GM19023 (cell line): ENCODE data around the gene FBXO21.
"Not testable (repeated sequence)": the region's sequence is repeated elsewhere in the genome, so short reads cannot be mapped to it uniquely, and the experiment has no call there.

Experiments used
- ATAC-seq: cut with Tn5 transposase; IDR thresholded peaks from one replicate; pipeline ENCODE4 v1.9.1; 2021; ENCODE audit warnings: mild to moderate bottlenecking, moderate library complexity; ENCODE audit not compliant: unreplicated experiment

Gene FBXO21

GRCh38 chr12:117190210-117190781 lies at the start of gene FBXO21:
TSS of gene FBXO21 (minus strand) at chr12:117190470. CDS start at chr12:117190456, 14 bp downstream.
- peak; percentile 92 for ATAC-seq

GRCh38 chr12:117236456-117237001 lies 46.3 kb upstream of the FBXO21 start:
- no peak for ATAC-seq

DNA sequence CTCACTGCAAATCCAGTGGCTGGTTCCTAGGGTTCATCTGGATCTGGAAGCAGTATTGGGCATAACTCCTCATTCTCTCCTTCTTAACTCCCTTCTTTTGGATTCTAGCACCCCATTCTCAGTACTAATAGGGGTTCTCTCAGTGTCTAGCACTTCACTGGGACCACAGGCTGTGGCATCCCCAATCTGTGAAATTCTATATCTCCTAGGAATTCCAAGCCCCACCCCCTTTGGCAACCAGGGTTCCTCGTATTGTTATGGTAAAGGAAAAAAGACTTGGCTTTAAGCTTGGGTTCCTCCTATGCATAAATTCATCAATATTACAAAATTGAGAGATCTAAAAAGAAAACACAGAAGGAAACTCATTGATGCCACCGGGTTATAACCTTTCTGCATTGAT lies 45.0 kb upstream of the FBXO21 start:
- no peak for ATAC-seq

DNA sequence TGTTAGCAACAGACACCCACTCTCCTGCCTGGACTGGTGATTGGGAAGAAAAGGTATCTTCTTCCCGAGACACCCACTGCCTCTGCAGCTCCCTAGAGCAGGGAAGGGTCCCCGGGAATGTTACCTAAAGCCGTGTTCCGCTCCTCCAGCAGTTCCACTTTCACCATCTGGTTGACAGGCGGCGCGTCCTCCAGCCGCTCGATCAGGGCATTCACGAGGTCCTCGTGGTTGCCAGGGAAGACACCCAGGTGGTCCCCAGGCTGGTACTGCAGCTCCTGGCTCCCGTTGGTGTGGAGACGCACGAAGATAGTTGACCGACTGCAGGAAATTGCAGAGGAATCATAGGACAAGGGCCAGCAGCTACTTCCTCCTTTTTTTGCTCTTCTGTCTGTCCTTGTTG lies 44.2 kb upstream of the FBXO21 start:
- ATAC-seq = no peak

- no peak for ATAC-seq
These were observed 41.5 kb upstream of the FBXO21 start for GRCh38 chr12:117231750-117232149.

DNA sequence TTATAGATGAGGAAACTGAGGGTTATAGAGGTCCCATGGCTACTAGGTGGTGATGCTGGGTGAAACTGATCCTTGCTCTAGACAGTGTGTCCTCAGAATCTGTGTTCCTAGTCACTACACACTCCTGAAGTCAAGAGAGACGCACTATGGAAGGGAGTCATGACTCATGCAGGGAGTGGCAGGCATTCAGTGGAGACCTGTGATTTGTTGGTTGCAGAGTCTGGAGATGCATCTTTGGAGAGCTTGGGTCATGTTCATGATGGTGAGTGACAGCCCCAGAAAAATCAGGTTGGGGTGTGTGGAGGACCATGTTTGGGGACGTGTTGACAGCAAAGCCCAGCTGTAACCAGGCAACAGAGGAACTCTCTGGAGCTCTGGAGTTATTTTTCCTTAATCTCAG lies 38.0 kb upstream of the FBXO21 start:
- no peak for ATAC-seq

DNA sequence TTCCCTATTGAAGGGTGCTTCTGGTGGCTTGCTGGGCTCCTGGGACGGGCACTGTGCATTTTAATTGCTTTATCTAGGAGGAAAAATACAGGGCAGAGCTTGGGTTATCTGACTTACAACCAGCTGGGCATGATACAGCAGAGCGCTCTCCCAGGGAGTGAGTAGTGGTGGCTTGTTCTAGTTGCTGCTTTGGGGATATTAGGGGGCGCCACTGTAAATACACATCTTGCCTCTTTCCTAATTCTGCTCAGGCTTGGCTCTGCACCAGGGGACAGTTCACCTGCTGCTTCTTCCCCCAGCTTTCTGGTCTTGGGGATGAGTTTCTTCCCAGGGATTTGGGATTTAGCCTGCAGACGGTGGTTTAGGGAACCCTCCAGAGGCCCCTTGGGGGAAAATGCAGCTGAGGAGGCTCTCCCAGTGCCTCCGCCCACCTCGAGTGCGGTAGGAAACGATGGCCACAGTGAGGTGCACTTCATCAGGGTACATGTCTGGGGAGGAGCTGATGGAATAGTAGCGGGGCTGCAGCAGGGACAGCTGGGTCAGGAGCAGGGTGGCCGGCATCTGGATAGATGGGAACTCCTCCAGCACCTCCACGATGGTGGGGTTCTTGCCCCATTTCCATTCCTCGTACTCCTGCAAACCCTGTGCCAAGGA lies 36.9 kb upstream of the FBXO21 start:
- ATAC-seq = no peak

DNA sequence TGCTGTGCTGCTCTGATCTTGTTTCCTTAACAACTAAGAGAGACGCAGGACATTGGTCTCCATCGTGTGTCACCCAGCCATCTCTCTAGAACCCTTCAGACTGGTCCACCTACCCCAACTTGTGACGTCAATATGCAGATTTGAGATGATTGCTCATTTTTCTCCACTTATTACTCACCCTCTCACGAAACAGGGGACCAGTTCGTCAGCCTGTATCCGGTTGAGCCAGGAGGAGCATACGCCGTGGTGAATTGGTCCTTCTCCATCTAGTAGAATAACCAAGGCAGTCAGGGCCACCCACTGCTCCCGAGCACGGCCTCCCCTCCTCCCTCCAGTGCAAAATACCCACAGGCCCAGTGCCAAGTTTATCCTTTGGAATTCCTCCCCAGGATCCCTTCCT lies 36.2 kb upstream of the FBXO21 start:
- ATAC-seq = no peak

DNA sequence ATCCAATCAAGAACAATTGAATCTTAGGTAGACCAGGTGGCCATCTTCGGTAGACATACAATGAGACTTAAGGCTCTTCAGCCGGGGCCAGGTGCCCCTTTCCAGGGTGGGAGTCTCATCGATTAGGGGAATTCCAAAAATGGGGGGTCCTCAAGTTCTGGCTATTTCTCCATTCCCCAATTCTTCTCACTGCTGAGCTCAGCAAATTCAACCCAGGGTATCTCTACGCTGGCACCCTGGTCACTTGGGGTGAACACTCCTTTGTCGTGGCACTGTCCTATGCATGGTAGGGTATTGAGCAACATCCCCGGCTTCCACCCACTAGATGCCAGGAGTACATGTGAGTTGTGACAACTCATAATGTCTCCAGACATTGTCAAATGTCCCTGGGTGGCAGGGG lies 34.9 kb upstream of the FBXO21 start:
- ATAC-seq = no peak

GRCh38 chr12:117220947-117221346 lies 30.7 kb upstream of the FBXO21 start:
- ATAC-seq = not testable (repeated sequence)

DNA sequence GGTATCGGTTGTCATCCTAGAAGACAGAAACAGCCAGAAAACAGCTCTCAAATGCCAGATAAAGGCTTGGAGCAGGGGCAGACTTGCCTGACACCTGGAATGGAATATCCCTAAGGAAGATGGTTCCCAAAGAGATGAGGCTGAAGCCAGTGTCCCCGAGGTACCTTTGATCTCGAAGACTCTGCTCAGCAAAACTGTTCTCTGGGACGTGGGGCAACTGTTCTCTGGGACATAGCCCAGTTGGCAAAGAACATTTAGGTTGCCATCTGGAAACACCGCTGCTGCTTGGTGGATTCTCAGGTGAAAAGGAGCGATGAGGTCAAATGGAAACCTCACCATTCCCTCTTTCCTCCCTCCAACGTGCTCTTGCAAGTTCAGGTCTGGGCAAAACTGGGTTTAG lies 27.9 kb upstream of the FBXO21 start:
- ATAC-seq = no peak

GRCh38 chr12:117216686-117217085 lies 26.4 kb upstream of the FBXO21 start:
- ATAC-seq = no peak

DNA sequence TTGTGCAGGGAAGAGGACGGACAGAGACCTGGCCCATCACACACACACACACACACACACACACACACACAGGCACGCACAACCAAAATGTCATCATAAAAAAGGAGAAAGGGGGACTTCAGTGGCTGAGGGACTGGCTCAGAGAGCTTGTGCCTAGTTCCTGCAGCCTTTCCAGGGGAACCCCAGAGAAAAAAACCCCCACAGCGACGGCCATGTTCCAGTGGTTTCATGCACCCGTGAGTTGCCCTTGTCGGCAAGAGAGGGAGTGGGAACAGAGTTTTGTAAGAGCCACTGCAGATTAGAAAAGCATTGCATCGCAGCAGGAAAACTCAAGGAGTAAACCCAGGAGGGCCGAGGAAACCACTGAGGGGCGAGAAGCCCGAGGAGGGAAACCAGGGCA lies 24.5 kb upstream of the FBXO21 start:
- no peak for ATAC-seq

GRCh38 chr12:117213295-117213808 lies 23.1 kb upstream of the FBXO21 start:
- ATAC-seq = no peak

DNA sequence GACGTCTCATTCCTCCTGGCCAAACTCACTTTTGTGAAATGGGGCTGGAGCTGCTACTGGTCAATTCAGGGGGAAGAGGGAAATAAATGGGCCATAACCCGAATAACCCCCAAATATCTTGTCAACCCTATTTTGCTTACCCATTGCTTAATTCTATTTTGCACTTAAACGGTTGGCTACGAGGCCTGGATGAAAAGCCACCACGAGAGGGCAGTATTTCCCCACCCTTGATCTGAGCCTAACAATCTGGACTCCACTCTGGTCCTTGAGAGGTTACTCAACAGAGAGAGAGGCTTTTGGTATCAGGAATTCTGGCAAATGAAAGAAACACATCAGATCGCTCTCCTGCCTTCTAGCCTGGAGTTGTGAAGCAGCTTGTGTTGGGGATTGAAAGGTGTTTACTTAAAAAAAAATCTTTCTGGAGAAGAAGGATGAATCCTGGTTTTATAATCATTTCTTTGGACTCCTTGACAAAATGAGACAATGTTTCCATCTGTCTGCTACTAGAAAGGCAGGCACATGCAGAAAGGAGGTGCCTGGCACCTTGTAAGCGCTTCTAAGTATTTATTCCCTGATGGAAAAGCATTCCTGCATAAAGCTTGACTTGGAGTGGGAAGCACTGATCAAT lies 22.4 kb upstream of the FBXO21 start:
- ATAC-seq = no peak

DNA sequence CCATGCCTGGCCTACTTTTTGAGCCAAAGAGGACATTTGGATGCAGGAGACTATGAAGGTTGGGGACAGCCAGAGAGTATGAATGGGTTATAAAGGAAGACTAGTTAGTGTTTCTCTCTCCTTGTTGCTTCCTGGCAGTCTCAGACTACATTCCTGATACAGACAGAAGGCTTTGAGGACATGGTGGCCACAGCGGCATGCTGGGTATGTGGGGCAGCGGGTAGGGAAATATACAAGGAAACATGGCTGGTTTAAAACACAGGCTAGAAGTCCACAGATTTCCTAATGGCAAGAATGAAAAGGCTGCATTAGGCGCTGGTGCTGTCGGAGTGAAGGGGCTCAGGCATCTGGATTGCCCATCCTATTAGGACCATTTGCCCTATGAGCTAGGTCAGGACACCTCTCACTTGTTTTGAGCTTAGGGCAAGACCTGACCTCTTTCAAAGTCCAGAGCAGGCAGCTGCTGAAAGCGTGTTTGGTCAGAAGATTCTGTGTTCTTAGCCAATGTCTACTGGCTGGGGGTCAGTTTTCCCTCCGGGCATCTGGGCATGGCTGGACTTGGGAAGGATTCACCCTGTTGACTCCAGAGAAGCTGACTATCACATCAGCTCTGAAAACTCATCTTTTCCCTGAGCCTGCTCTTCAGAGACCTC lies 20.1 kb upstream of the FBXO21 start:
- no peak for ATAC-seq

DNA sequence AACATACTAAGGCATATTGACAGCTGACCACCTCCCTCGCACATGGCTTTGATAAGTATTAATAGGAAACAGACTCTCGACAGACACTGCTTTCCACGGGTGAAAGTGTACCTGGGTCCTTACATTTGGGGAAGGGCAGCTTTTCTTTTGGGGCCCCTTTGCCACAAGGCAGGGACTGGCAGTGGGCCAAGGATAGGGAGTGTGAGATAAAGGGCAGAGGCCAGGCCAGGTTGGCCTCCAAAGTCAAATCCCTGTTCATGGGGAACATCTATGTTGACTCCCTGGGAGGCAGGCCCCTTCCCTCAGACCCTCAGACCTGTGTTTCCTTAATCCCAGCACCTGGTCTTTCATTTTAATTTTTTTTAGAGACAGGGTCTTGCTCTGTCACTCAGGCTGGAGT lies 19.4 kb upstream of the FBXO21 start:
- no peak for ATAC-seq

DNA sequence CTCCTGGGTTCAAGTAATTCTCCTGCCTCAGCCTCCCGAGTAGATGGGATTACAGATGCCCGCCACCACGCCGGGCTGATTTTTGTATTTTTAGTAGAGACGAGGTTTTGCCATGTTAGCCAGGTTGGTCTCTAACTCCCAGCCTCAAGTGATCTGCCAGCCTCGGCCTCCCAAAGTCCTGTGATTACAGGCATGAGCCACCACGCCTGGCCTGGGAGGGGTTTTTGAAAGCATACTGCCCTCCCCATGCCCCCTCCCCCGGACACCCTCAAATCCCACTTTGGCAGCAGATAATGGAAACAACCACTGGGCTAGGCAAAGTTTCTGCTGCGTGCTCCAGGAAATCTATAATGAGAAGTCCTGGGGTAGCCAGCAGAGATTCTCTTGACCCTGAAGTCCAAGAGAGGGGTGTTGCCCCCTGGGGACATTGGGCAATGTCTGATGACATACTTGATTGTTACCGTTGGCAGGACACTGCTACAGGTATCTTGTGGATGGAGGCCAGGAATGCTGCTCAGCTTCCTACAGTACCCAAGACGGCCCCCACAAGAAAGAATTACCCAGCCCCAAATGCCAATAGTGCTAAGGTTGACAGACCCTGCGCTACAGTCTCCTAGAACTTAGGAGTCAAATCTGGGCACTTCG lies 18.7 kb upstream of the FBXO21 start:
- ATAC-seq = no peak

GRCh38 chr12:117208206-117208605 lies 17.9 kb upstream of the FBXO21 start:
- ATAC-seq = no peak

DNA sequence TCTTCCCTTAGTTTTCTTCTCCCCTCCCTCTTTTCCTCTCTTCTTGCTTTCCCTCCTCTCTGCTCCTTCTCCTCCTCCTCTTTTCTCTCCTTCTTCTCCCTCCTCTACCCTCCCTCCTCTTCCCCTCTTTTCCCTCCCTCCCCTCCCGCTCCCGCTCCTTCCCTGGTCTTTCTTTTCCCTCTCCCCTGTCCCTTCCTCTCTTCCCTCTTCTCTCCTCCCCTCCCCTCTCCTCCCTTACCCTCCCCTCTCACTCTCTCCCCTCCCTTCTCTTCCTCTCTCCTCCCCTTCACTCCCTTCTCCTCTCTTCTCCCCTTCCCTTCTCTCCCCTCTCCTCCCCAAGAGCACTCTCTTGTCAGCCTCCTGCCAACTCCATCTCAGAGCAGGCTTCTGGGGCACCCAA lies 17.4 kb upstream of the FBXO21 start:
- ATAC-seq = no peak

- no peak for ATAC-seq
These were observed 12.3 kb upstream of the FBXO21 start for GRCh38 chr12:117202556-117202955.
